GM12878 (cell line): ENCODE results near the gene CACTIN.

Experiments used
- ASH2L ChIP-seq: fragments of 300-600, 200-600 bp; sonication (generic); IDR thresholded peaks from 2 replicates; pipeline ENCODE4 v1.6.1; 2017; ENCODE audit warnings: low read depth, mild to moderate bottlenecking, borderline replicate concordance
- HCFC1 ChIP-seq: fragments of 150-350 bp; IDR thresholded peaks from 2 replicates; pipeline ENCODE4 v1.6.1; 2014; ENCODE audit warnings: low read length
- JUNB ChIP-seq: IDR thresholded peaks from 2 replicates; pipeline ENCODE4 v1.6.1; 2016; ENCODE audit warnings: antibody characterized with exemption, mild to moderate bottlenecking
- MTA3 ChIP-seq: IDR thresholded peaks from 2 replicates; pipeline ENCODE4 v1.6.1; 2012; ENCODE audit warnings: low read length, inconsistent platforms, borderline replicate concordance
- POLR2A ChIP-seq: IDR thresholded peaks from 2 replicates; pipeline ENCODE4 v1.6.1; 2011; ENCODE audit warnings: low read depth, mild to moderate bottlenecking, low read length
- TF ChIP-seq, protein P1 (sequence below): IDR thresholded peaks from 2 replicates; pipeline ENCODE4 v1.6.1; 2012; ENCODE audit warnings: low read length, inconsistent platforms
- TF ChIP-seq, protein P2 (sequence below): IDR thresholded peaks from 2 replicates; pipeline ENCODE4 v1.6.1; 2012; ENCODE audit warnings: low read depth, low read length, improper control_type of control experiment

DNA sequence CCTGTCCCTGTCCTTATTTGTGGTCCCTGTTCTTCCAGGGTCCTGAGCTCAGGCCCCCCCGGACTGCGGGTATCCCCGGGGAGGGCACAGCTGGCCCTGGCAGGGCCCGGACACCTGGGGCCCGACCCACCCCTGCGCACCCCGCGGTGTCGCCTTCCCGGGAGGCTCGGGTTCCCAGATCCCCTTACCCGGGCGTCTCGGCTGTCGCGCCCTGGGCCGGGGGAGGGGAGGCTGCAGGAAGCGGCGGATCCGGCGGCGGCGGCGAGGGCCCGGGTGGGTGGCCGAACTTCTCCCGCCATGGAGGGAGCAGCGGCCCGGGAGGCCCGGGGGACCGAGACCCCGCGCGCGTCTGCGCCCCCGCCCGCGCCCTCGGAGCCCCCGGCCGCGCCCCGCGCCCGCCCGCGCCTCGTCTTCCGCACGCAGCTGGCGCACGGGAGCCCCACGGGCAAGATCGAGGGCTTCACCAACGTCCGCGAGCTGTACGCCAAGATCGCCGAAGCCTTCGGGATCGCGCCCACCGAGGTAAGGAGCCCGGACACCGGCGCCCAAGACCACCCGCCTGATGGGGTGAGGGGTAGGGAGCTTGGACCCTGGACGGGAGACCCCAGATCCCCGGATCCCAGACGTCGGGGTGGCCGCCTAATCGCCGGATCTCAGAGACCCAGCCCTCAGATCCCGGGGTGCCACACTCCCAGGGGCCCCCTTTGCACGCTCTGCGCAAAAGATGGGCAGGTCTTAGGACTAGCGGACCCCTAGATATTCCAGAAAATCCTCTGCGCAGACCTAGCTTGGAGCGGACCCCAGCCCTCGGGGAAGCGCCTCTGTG, 41.1 kb downstream of the CACTIN start, which contains the start of gene GIPC3:
- TF ChIP-seq MTA3: no peak
- TF ChIP-seq ASH2L: no peak
- no peak for TF ChIP-seq JUNB
- TF ChIP-seq POLR2A: no peak
- TF ChIP-seq HCFC1: no peak
- TF ChIP-seq, protein P1, sequence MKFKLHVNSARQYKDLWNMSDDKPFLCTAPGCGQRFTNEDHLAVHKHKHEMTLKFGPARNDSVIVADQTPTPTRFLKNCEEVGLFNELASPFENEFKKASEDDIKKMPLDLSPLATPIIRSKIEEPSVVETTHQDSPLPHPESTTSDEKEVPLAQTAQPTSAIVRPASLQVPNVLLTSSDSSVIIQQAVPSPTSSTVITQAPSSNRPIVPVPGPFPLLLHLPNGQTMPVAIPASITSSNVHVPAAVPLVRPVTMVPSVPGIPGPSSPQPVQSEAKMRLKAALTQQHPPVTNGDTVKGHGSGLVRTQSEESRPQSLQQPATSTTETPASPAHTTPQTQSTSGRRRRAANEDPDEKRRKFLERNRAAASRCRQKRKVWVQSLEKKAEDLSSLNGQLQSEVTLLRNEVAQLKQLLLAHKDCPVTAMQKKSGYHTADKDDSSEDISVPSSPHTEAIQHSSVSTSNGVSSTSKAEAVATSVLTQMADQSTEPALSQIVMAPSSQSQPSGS: no peak
- TF ChIP-seq, protein P2, sequence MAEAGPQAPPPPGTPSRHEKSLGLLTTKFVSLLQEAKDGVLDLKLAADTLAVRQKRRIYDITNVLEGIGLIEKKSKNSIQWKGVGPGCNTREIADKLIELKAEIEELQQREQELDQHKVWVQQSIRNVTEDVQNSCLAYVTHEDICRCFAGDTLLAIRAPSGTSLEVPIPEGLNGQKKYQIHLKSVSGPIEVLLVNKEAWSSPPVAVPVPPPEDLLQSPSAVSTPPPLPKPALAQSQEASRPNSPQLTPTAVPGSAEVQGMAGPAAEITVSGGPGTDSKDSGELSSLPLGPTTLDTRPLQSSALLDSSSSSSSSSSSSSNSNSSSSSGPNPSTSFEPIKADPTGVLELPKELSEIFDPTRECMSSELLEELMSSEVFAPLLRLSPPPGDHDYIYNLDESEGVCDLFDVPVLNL: no peak
